Nephron (organoid): Measurements from ENCODE around the gene TBPL1.

Source experiments
- H3K27ac Mint-ChIP-seq, 3 experiments: 2 replicates each; pipeline ENCODE4 v1.8.0; 2020; ENCODE audit warnings: mixed read lengths in 3 of 3, mild to moderate bottlenecking in 2 of 3, moderate library complexity in 1 of 3
- H3K27me3 Mint-ChIP-seq: 2 replicates; pipeline ENCODE4 v1.8.0; 2021; ENCODE audit warnings: low read depth, mild to moderate bottlenecking, moderate library complexity, mixed read lengths
- H3K36me3 Mint-ChIP-seq: 2 replicates; pipeline ENCODE4 v1.8.0; 2020; ENCODE audit warnings: low read depth, mixed read lengths
- H3K4me1 Mint-ChIP-seq: 2 replicates; pipeline ENCODE4 v1.8.0; 2020; ENCODE audit warnings: mixed read lengths
- H3K4me3 Mint-ChIP-seq, 3 experiments: 2 replicates each; pipeline ENCODE4 v1.8.0; 2020; ENCODE audit warnings: mild to moderate bottlenecking in 3 of 3, mixed read lengths in 3 of 3, moderate library complexity in 2 of 3
- H3K9me3 Mint-ChIP-seq: 2 replicates; pipeline ENCODE4 v1.8.0; 2020; ENCODE audit warnings: mixed read lengths
- CTCF ChIP-seq, 3 experiments: fragments of 200-600 bp; sonication (generic); IDR thresholded peaks; one replicate each; pipeline ENCODE4 v1.5.0; 2021; ENCODE audit warnings: antibody characterized with exemption in 3 of 3; ENCODE audit not compliant: unreplicated experiment in 3 of 3

Gene TBPL1

GRCh38 chr6:133948472-133948871 is 4.6 kb upstream of the TBPL1 start:
- peak overlapping the region in 1 of 3 experiments; percentile 23 for H3K4me3 Mint-ChIP-seq
- no peaks in the 10 kb centered on the region for H3K9me3 Mint-ChIP-seq
- peaks cover 12% of the 10 kb centered on the region for H3K27me3 Mint-ChIP-seq
- H3K27ac Mint-ChIP-seq = no peak overlapping the region
- no peak for TF ChIP-seq CTCF (IDR thresholded peaks at IDR 0.05; ENCODE audit: unreplicated experiment in 3 of 3)
- H3K4me1 Mint-ChIP-seq = peaks cover 8% of the 10 kb centered on the region
- H3K36me3 Mint-ChIP-seq = no peaks in the 10 kb centered on the region

- H3K36me3 Mint-ChIP-seq = no peaks in the 10 kb centered on the region
- peak overlapping the region; percentile 73 to 96 (median 83) for H3K4me3 Mint-ChIP-seq
- TF ChIP-seq CTCF (IDR thresholded peaks at IDR 0.05; ENCODE audit: unreplicated experiment in 3 of 3) = no peak
- peak overlapping the region; percentile 94 to 99 (median 98) for H3K27ac Mint-ChIP-seq
- peaks cover 5% of the 10 kb centered on the region for H3K27me3 Mint-ChIP-seq
- H3K9me3 Mint-ChIP-seq = no peaks in the 10 kb centered on the region
- H3K4me1 Mint-ChIP-seq = peaks cover 27% of the 10 kb centered on the region
These were observed 1.8 kb upstream of the TBPL1 start for GRCh38 chr6:133951227-133951626.

- TF ChIP-seq CTCF (IDR thresholded peaks at IDR 0.05; ENCODE audit: unreplicated experiment in 3 of 3) = peak; percentile 38 to 58 (median 55)
- Mint-ChIP-seq H3K27ac (peak overlapping the region; percentile 98 to 99 (median 99)), H3K4me3 (peak overlapping the region; percentile 94 to 97 (median 96)), H3K4me1 (peaks cover 27% of the 10 kb centered on the region), H3K27me3 (no peaks in the 10 kb centered on the region), H3K36me3 (no peaks in the 10 kb centered on the region), H3K9me3 (no peaks in the 10 kb centered on the region)
These were observed 876 bp upstream of the TBPL1 start for GRCh38 chr6:133951881-133952814.

- Mint-ChIP-seq H3K4me3 (peak overlapping the region; percentile 94 to 97 (median 96)), H3K36me3 (no peaks in the 10 kb centered on the region), H3K4me1 (peaks cover 33% of the 10 kb centered on the region), H3K9me3 (no peaks in the 10 kb centered on the region), H3K27ac (peak overlapping the region; percentile 98 to 99 (median 99)), H3K27me3 (no peaks in the 10 kb centered on the region)
- no peak for TF ChIP-seq CTCF (IDR thresholded peaks at IDR 0.05; ENCODE audit: unreplicated experiment in 3 of 3)
These were observed 801 bp downstream of the TBPL1 start for GRCh38 chr6:133953634-133954415.

- TF ChIP-seq CTCF (IDR thresholded peaks at IDR 0.05; ENCODE audit: unreplicated experiment in 3 of 3) = no peak
- Mint-ChIP-seq H3K36me3 (no peaks in the 10 kb centered on the region), H3K4me3 (peak overlapping the region; percentile 87 to 97 (median 94)), H3K4me1 (peaks cover 33% of the 10 kb centered on the region), H3K27me3 (no peaks in the 10 kb centered on the region), H3K27ac (peak overlapping the region in 1 of 3 experiments; percentile 46), H3K9me3 (no peaks in the 10 kb centered on the region)
These were observed 1.9 kb downstream of the TBPL1 start for GRCh38 chr6:133954657-133955576.
